DMS 273 treated with DMSO at 0.1 percent for 48 hours (cell line): ENCODE results near the gene RFNG.

Experiments
- DNase-seq: peaks from one replicate; lab custom pipeline; 2025; lab: John Stamatoyannopoulos, UW

Gene RFNG, protein sequence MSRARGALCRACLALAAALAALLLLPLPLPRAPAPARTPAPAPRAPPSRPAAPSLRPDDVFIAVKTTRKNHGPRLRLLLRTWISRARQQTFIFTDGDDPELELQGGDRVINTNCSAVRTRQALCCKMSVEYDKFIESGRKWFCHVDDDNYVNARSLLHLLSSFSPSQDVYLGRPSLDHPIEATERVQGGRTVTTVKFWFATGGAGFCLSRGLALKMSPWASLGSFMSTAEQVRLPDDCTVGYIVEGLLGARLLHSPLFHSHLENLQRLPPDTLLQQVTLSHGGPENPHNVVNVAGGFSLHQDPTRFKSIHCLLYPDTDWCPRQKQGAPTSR

DNA sequence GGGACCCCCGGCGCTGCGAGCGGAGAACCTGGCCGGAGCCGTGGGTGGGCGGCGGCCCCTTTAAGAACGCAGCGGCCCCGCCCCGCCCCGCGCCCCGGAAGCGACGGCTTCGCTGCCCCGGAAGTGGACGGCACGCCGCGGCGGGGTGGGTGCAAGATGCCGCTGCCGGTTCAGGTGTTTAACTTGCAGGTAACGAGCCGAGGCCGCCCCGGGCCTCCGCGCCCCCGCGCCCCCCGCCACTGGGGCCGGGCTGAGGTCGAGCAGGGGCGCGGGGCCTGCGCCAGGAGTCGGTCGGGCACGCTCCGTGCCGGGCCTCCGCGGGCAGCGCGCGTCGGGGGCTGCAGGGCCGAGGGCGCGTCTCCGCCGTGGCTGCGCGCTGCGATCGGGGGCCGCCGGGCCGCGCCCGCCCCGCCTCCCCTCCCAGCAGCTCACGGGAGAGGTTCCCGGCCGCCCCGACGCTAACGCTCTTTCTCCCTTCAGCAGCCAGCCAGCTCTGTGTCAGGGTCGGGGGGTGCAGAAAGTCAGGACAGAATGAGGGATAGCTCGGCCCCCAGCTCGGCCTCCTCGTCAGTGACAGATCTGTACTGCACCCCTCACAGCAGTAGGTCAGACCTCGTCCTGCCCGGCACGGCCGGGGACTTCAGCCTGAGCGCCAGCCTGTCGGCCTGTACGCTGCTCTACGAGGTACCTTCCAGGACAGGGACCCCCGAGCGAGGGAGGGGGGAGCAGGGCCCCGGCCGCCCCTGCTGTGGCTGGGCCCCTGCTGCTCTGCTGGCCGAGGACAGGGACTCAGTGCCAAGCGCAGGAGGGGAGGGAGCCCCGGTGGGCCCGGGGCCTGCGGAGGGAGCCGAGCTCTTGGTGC is at the start of gene RFNG, which contains the start of gene GPS1:
RFNG (minus strand) TSS at position 36 of the 862 bp plus-strand sequence. CDS start 45 bp downstream, outside the sequence.
GPS1 (plus strand) TSS at position 123 of the 862 bp plus-strand sequence; CDS start at position 157, 34 bp downstream.
- no peak for DNase-seq

DNA sequence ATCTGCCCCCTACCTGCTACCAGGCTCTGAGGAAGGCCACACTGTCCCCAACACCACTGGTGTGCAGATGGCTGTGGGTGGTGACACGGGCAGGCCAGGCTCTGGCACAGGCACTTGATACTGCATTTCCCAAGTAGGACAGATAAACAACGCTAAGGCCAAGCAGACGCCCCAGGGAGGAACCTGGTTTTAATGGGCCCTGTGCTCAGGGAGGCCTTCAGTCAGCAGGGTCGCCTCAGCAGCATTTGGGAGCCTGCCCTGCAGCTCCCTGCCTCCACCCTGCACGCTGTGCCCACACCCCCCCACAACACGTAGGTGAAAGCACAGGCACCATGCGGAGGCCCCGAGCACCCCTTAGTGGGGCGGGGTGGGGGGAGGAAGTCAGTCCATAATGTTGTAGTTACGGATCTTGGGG is 49.7 kb upstream of the RFNG start:
- no peak for DNase-seq

DNA sequence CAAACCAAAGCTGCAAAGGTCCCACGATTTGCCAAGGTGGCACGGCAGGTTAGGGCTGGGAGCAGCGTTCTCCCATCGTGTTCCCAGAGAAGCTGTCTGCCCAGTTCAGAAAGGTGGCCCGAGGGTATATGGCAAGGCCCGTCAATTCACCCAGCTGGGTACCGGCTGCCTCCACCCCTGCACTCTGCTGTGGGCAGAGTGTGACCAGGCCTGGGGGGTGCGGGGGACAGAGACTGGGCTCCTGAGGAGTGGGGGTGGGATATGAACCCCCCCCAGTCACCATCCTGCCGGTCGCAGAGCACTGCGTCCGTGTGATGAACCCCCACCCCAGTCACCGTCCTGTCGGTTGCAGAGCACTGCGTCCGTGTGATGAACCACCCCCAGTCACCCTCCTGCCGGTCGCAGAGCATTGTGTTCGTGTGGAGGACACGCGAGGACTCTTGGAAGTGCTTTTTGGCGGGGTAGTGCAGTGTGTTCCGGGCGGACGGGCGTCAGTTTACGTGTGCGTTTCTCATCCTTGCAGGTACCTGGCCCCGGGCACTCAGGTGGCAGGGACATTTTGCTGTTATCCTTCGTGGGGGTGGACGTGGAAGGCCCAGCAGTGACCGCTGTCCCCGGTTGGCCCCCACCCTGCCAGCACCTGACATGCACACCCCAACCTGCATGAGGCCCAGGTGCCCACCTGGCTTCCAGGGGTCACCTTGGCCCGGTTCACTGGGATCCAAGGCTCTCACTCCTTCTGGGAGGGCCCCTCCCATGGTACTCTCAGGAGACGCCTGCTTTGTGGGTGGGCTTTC is 49.1 kb upstream of the RFNG start:
- DNase-seq: no peak

DNA sequence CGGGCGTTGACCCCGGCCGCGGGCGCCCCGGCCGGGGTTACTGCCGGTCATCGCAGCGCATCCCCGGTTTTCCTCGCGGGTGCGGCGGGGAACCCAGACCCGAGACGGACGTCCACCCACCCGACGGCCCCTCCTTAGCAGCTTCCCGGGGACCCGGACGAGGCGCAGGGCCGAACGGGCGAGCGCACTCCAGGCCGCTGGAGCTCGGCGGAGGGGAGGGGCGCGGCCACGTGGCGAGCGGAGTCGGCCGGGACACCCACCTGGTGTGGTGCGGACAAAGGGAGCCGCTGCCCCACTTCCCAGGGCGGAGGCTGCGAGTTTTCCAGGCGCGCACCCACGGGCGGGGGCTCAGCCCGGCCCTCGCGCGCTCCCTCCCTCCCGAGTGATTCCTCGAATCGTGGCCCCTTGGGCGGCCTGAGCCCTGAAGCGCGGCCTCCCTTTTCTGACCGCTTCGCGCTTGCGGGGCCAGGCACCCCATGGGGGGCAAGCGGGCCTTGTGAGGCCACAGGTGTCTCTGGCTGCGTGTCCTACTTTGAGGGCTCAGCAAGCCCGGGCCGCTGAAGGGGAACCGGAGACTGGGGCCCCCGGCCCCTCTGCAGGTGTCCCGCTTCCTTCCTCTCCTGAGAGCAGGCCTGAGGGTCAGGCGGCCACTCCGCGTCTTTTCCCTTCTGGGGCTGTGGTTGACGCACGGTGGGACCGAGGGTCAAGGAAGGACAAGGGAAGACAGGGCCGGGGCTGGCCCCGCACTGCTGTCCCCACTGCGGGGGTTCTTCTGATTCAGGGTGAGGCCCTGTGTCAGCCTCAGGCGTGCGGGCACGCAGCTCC is 47.5 kb upstream of the RFNG start:
- DNase-seq: no peak

DNA sequence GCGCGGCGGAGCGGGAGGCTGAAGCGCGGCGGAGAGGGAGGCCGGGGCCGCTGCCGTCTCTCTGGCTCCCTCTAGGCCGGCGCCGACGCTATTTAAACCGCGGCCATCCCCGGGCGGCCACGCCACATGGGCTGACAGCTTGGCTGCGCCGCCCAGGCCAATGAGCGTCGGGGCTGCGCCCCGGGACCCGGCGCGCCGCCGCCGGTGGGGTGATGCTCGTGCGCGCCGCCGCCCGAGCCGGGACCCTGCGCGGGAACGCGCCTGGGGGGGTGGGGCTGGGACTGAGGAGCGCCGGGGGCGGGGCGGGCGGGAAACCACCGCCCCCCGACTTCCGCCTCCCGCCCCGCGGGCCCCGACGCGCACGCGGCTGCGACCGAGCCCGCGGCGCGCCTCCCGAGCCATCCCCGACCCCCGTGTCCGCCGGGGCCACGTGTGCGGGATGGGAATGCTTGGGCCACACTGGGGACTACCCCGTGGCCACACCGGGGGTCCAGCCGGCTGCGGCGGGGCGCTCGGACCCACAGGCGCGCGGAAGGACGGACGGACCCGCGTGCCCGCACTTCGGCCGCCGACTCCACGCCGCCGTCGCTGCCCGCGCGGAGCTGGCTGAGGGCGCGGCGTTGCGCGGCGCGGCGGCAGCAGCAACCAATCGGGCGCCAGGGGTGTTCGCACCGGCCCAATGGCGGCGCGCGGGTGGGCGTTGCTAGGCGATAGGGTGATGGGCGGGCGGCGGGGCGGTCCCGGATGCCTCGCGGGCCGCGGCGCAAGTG is 46.7 kb upstream of the RFNG start, which contains the start of gene FASN:
FASN (minus strand) TSS at position 68 of the 770 bp plus-strand sequence. CDS start 1,791 bp downstream, outside the sequence.
- peak; percentile 72 for DNase-seq

DNA sequence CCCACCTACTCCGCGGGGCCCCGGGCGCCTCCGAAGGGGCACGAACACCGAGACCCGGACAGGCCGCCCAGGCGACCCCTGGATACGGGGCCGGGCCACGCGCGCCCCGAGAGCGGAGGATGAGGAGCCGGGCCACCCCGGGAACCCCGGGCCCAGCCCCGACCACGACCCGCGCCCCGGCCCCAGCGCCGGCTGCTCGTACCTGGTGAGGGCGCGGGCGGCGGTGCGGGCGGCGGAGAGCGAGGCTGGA is 46.2 kb upstream of the RFNG start:
- DNase-seq: no peak

DNA sequence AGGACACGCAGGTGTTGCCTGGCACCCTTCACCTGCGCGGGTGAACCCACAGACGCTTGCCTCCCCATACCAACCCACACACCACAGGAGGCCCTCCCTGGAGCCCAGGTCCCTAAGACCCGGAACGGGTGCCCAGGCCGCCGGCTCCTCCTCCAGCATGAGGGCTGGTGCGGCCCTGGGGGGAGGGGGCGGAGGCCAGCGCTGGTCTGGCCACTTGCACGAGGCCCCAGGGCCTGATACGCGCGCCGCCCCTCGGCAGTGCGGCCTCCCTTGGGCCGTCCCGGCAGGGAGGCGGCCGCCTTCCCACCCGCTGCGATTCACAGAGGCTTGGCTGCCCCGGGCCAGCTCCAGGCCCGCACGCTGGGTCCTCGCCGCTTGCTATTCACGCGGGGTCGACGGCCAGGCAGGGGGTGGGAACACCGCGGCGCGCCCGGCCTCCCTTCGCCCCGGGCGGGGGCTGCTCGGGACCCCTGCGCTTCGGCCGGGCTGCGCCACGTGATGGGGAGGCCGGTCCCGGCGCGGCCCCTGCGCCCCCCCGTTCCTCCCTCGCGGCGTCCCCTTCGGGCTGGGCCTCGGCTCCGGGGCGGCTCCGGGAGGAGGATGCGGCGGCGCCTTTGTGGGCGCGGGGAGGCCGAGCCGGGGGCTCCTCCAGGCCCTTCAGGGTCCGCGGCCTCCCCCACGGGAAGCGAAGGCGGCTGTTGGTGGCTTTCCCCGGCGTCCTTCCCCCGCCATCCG is 45.7 kb upstream of the RFNG start:
- no peak for DNase-seq

DNA sequence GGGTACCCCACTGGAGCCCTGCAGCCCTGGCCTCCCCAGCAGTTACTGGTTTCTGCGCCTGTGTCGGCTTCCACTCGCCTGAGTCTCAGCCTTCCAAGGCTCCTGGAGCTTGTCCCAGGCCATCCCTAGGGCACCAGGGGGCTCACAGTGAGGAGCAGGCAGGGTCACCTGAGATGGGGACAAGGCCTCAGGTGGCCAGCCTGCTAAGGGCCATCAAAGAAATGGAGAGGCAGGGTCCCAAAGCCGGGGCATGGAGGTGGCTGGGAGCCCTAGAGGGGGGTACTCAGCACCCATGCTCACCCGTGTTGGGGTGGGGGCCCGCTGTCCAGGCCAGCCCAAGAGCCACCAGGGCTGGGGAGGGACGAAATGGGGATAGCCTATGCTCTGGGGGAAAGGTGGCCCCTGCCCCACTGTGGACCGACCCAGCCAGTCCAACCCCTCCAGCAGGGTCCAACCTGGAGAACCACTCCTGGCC is 45.1 kb upstream of the RFNG start:
- no peak for DNase-seq

DNA sequence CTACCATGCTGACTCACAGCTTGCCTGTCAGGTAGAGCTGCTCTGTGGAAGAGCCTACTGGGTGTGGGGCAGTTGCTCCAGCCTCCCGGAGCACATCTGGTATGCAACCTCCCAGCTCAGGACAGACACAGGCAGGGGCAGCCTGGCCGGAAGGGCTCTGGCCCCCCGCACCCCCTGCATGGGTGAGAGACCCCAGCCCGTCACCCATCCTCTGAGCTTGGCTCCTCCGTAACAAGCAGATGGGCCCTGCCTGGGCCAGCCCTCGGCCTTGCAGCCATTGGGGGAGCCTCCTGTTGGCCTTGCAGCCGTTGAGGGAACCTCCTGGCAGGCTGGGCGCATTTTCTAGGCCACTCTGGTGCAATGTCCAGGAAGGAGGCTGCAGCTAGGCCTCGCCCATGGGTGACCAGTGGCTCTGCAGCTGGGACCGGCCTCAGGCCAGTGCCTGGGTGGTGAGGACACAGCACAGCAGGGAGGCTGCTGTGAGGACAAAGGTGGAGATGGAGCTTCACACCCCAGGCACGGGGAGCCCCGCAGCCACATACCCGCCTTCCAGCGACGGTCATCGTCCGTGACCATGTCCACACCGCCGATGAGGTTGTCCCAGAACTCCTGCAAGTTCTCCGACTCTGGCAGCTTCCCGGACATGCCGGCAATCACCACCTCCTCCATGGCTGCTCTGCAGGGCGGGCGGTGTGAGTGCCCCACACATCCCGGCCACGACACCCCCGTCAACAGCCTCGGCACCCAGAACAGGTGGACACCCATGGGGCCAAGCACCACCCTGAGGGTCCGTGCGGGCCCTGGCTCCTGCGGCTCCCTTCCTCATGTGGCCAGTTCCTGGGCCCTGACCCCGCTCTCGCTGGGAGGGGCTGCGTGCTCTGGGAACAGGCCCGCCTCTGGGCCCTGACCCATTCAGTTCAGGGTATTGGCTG is 44.4 kb upstream of the RFNG start:
- DNase-seq: no peak

DNA sequence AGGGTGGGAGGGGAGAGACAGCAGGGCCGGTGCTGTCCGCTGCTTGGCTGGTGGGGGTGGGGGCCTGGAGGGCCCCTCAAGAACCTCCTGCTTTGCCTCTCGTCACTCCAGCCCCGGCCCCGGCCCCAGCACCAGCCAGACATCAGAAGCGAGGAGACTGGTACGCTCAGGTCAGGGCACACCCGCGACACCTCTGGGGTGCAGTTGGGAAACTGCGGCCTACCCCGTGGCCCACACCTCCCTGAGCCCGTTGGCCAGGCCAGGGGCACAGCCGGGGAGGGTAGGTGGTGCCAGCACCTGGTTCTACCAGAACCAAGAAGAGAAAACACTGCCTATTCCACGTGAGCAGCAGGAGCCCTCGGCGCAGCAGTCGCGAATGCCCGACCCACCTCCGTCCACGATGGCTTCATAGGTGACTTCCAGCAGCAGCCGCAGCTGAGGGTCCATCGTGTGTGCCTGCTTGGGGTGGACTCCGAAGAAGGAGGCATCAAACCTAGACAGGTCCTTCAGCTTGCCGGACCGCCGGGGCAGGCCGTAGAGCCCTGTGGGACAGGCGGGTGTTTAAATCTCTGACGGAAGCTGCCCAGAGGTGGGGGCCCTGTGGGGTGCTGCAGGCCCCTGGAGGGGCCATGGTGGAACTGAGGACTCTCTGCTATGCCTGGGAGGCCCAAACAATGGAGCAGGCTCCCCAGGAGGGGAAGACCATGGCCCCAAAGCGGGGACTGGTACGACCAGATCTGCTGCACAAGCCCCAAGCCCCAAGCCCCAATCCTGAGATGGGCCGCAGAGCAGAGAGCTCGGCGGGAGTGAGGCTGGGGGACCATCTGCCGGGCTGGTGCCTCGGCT is 43.5 kb upstream of the RFNG start:
- DNase-seq: no peak

DNA sequence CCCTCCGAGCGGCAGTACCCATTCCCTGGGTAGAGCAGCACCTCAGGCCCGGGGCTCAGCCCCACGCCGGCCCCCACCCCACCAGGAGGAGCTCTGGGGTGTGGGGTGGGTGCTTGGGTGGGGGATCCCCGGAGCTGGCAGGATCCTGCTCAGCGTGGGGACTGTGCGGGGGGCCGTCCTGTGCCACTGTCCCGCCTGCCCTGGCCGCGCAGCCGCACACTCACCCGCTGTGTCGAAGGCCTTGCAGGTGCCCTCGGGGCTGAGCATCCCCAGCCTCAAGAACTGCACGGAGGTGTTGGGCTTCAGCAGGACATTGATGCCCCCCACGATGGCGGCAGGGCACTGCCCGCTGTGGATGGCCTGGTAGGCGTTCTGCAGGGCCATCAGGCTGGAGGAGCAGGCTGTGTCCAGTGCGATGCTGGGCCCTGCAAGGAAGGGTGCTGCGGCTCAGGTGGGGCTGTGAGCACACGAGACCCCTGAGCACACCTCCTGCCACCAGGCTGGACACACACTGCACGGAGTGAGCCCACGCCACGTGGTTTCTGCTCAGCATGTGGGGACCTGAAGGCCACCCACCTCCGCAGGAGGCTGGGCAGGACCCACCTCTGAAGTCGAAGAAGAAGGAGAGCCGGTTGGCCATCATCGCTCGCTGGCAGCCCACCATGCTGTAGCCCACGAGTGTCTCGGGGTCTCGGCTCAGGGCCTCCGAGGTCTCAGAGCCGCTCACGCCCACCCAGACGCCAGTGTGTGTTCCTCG is 41.6 kb upstream of the RFNG start:
- DNase-seq: no peak

DNA sequence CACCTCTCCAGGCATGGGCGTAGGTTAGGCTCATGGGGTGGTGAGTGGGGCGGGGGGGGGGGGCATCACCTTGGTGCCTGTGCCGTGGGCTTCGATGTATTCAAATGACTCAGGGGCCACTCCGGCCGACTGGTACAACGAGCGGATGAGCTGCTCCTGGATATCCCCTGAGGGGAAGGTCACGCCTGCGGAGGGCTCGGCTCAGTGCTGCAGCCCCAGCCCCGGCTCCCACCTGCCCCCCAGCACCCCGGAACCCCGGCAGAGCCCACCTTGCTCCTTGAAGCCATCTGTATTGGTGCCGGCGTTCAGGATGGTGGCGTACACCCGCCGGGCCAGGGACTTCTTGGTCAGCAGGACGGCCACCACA is 41.0 kb upstream of the RFNG start:
- no peak for DNase-seq

DNA sequence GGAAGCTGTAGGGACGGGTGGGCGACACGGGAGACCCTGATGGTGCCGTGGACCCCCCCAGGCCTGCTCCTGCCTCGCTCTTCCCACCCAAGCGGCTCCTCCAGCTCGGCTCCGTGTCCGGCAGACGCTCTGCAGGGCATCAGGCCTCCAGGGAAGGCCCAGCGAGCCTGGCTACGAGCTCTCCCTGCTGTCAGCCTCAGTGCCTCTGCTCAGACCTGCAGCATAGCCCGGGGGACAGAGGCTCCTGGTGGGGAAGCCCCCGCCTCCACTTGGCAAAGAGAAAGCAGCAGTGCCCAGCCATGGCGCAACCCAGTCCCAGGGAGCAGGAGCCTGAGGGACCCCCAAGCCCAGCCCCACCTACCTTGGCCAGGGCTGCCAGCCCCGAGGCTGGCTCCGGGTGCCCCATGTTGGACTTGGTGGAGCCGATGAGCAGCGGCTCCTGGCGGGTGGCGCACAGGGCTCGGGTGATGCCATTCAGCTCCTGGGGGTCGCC is 40.5 kb upstream of the RFNG start:
- no peak for DNase-seq

DNA sequence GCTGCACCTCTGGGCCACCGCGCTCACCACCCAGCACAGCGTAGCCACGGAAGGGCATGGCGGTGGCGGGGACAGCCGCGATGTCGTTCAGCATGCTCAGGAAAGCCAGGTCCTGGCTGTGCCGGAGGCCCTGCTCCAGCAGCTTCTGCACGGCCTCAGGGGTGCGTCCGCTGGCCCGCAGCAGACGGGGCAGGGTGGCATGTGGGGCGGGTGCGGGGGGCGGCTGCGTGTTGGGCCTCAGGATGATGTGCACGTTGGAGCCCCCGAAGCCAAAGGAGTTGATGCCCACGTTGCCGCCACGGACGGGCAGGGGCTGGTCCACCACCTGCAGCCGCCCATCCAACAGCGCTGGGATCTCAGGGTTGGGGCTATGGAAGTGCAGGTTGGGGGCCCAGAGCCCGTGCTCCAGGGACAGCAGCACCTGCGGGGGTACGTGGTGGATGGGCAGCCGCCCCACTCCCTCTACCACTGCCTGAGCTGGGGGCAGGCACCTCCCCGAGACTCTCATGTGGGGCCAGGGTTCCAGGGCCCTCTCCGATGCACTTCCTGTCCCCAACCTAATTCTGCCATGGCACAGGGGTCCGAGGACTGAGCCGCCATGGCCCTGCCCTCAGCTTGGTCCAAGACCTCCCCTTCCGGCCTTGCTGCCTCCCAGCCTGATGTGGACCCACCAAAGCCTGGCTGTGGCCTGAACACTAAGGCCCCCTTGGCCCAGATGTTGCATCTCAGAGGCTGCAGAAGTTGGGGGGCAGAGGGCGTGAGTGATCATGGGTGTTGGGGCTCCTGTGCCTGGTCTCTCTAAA is 39.9 kb upstream of the RFNG start:
- no peak for DNase-seq

DNA sequence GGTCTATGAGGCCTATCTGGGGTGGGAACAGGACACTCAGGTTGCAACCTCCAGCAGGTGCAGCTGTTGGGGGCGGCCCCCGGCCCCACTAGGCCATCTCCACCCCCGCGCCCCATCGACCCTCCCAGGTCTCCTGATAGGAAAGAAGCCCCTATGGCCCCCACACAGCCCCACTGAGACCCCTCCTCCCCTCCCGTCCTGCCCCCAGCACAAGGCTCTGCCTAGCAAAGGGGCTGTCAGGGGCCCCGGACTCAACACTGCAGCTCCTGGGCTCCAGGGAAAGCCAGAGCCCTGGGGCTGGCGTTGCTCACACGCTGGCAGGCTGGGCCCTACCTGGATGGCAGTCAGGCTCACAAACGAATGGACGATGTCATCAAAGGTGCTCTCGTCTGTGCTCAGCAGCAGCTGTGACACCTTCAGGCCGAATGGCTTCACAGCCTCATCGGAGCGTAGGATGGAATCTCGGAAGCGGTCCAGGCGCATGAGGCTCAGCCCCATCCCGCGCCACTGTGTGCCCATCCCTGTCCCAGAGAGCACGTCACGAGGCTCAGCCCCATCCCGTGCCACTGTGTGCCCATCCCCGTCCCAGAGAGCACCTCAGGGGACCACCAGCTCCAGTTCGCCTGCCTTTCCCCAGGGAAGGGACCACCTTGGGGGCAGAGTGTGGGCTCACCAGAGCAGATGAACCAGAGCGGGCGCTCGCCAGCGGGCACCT is 39.1 kb upstream of the RFNG start:
- DNase-seq: no peak
